ENCODE results near the gene WWOX. TPM values are rescaled to one million over a fixed set of nuclear protein-coding genes. Genes with fewer than 3 reads are reported as not detected.

WWOX gene
- total RNA-seq, 1 experiment from 2014 or later = 15.6 TPM

- Histone ChIP-seq H3K4ac (ENCODE audit: low read depth, low read length) (no peak overlapping the region), H3K23ac (ENCODE audit: insufficient read length, low read depth, low read length) (no peak overlapping the region), H4K5ac (ENCODE audit: insufficient read length, low read depth, low read length) (no peak overlapping the region), H3K23me2 (ENCODE audit: insufficient read length, low read depth, low read length, poor library complexity, severe bottlenecking) (no peaks in the 10 kb centered on the region), H2AFZ (ENCODE audit: low read length) (no peak overlapping the region), H2AK5ac (ENCODE audit: insufficient read length, low read length) (no peak overlapping the region), H2BK120ac (ENCODE audit: low read depth, low read length, poor library complexity, severe bottlenecking) (no peak overlapping the region), H4K8ac (replicated peaks; ENCODE audit: insufficient read length, low read depth, low read length) (no peak overlapping the region), H3K9ac (ENCODE audit: extremely low read depth, insufficient read length, low read length) (no peak overlapping the region), H3K79me1 (ENCODE audit: insufficient read depth, low read depth, low read length, poor library complexity, severe bottlenecking) (no peaks in the 10 kb centered on the region), H3K4me2 (ENCODE audit: insufficient read depth, insufficient read length, low read length) (no peak overlapping the region), H3K79me2 (ENCODE audit: insufficient read depth, low read length) (no peaks in the 10 kb centered on the region), H2BK12ac (ENCODE audit: insufficient read length, low read depth, low read length) (no peak overlapping the region), H3K4me1 (ENCODE audit: insufficient read depth, low read length) (no peaks in the 10 kb centered on the region), H2BK20ac (ENCODE audit: low read depth, low read length, poor library complexity, severe bottlenecking) (no peak overlapping the region), H3K56ac (ENCODE audit: insufficient read length, low read depth, low read length) (no peak overlapping the region), H4K91ac (ENCODE audit: insufficient read length, low read depth, low read length) (no peak overlapping the region), H2BK15ac (ENCODE audit: low read depth, low read length) (no peak overlapping the region), H3T11ph (ENCODE audit: low read length) (no peak overlapping the region), H3K27ac (ENCODE audit: insufficient read length, low read depth, low read length) (no peak overlapping the region), H2BK5ac (ENCODE audit: insufficient read length, low read length) (no peak overlapping the region), H3K14ac (ENCODE audit: insufficient read depth, low read length) (no peak overlapping the region), H3K27me3 (ENCODE audit: insufficient read depth, low read length) (no peaks in the 10 kb centered on the region), H3K9me3 (ENCODE audit: control insufficient read depth, low read depth, low read length) (no peaks in the 10 kb centered on the region), H4K20me1 (ENCODE audit: control insufficient read depth, insufficient read depth, insufficient read length) (no peaks in the 10 kb centered on the region), H3K18ac (ENCODE audit: insufficient read length, low read depth, low read length) (no peak overlapping the region)
- no peaks in the 10 kb centered on the region for H3K9me3 Mint-ChIP-seq
- H3K27ac Mint-ChIP-seq = no peak overlapping the region
- H3K4me1 Mint-ChIP-seq = no peaks in the 10 kb centered on the region
- DNase-seq = no peak
- H3K27me3 Mint-ChIP-seq (ENCODE audit: low read depth) = no peaks in the 10 kb centered on the region
- H3K36me3 Mint-ChIP-seq (ENCODE audit: insufficient read depth in 1 of 3, low read depth in 3 of 3) = no peaks in the 10 kb centered on the region
- H3K4me3 Mint-ChIP-seq = no peak overlapping the region
- no peak for TF ChIP-seq CTCF (conservative IDR thresholded peaks at IDR 0.05)
- WGBS (ENCODE audit: extremely low coverage, insufficient read length, low lambda C conversion rate) = no CpG with 5 or more reads among the region's 5 CpGs
Observed at GRCh38 chr16:78522327-78522726, 422.9 kb downstream of the WWOX start.
